Spleen (tissue), 7 donors: Measurements from ENCODE around the gene ROMO1.

Source experiments
- CTCF ChIP-seq, 11 experiments: fragments of 200-600 bp in 7 of 11; fragments of 450-650 bp in 4 of 11; sonication (generic) in 4 of 11; IDR thresholded peaks in 8 of 11; conservative IDR thresholded peaks in 3 of 11; 1 replicate in 7 of 11; 2 replicates in 4 of 11; pipeline versions ENCODE4 v1.4.0 to v1.8.0; 2016 to 2021; ENCODE audit warnings: antibody characterized with exemption in 11 of 11, inconsistent platforms in 4 of 11, mild to moderate bottlenecking in 1 of 11
- POLR2A ChIP-seq, 3 donors: fragments of 450-650 bp; IDR thresholded peaks; one replicate each; pipeline ENCODE4 v1.5.1; 2017; ENCODE audit warnings: antibody characterized with exemption in 3 of 3, mild to moderate bottlenecking in 1 of 3
- donor health status: DM: no; HTN: no; CAD: no; lungs with moderate emphysema.
- donor health status: DM: no; HTN: no; CAD: no.
- donor health status: DM: no; HTN: no; CAD: no.

- TF ChIP-seq POLR2A (IDR thresholded peaks at IDR 0.05): no peak
- no peak for TF ChIP-seq CTCF (IDR thresholded peaks at IDR 0.05 in 8 of 11, conservative IDR thresholded peaks at IDR 0.05 in 3 of 11)
Observed at GRCh38 chr20:35654415-35654814, 44.8 kb upstream of the ROMO1 start.
